ENCODE measurements around the gene SLC39A11. TPM values are rescaled to one million over a fixed set of nuclear protein-coding genes. Genes with fewer than 3 reads are reported as not detected.

SLC39A11 gene, protein sequence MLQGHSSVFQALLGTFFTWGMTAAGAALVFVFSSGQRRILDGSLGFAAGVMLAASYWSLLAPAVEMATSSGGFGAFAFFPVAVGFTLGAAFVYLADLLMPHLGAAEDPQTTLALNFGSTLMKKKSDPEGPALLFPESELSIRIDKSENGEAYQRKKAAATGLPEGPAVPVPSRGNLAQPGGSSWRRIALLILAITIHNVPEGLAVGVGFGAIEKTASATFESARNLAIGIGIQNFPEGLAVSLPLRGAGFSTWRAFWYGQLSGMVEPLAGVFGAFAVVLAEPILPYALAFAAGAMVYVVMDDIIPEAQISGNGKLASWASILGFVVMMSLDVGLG
- total RNA-seq (2022; extraction: Qiagen RNA extraction): 16.0 to 18.2 TPM (median 17.0 TPM) in 5 replicates

DNA sequence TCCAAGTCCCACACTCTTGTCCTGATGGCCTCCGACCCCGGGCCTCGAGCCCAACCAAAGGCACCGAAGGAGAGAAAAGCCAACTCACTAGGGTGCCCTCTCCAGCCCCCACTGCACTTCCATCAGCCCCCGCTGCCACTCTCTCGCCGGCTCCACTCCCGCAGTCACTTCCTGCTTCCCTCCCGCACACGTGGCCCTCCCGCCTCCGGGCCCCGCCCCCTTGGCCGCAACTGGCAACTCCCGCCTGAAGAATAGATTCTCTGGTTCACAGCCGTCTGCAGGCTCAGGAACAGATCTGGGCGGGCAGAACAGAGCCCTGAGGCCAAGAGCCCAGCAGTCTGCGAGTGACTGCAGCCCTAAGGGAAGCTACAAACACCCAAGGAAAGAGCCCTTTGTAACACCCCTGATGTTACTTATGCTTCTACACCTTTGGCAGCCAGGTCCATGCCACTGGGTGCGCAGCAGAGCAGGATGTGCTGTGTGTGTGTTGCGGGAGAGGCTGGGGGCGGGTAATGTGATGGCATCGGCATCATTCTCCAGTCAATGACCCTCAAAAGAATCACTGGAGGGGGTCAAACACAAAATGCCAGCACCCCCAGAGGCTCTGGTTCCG lies at the start of gene SLC39A11:
Gene SLC39A11 (minus strand): TSS at position 166 of the 613 bp plus-strand sequence. CDS start 3,924 bp downstream, outside the sequence.

Other genes with a start within 250 kb of the SLC39A11 start
- gene SSTR2, start 72.3 kb upstream of the SLC39A11 start, total RNA-seq (2022; extraction: Qiagen RNA extraction): 0.05 to 0.10 TPM (median 0.07 TPM) in 5 replicates
- gene COG1, start 100.4 kb upstream of the SLC39A11 start, total RNA-seq (2022; extraction: Qiagen RNA extraction): 19.0 to 22.7 TPM (median 21.3 TPM) in 5 replicates
- gene CPSF4L, start 169.2 kb upstream of the SLC39A11 start, total RNA-seq (2022; extraction: Qiagen RNA extraction): not detected in 5 replicates
- gene CDC42EP4, start 219.3 kb upstream of the SLC39A11 start, total RNA-seq (2022; extraction: Qiagen RNA extraction): 60.1 to 66.0 TPM (median 61.3 TPM) in 5 replicates

Data from A549 treated with AZD2906 at 1 μM for 4 hours (cell line).